WI38 (cell line): ENCODE results near the gene ARHGAP26.

ENCODE experiments used
- H3K4me3 ChIP-seq: 2 replicates; pipeline ENCODE4 v1.5.1; 2011; ENCODE audit warnings: low read depth, mild to moderate bottlenecking, control low read depth, low read length
- TF ChIP-seq, protein P1 (sequence below): IDR thresholded peaks from 2 replicates; pipeline ENCODE4 v1.5.1; 2012; ENCODE audit warnings: low read depth, mild to moderate bottlenecking, control low read depth, low read length

ARHGAP26 gene

DNA sequence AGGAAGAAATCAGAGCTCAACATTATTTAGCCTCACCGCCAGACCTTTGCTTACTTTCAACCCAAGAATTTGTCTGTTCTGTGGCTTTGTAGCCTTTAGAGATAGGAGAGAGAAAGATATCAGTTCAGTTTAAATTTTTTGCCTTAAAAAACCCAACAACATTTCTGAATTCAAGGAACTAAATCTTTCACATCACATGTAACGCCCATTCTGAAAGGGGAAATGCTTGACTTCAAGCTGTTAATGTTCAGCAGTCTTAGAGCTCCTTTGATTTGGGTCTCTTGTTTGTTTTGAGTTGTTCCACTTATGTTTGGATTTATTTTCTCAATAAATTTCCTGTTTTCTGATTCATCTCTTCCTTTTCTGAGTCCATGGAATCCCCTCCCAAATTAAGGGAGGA, 294.5 kb downstream of the ARHGAP26 start:
- TF ChIP-seq, protein P1, sequence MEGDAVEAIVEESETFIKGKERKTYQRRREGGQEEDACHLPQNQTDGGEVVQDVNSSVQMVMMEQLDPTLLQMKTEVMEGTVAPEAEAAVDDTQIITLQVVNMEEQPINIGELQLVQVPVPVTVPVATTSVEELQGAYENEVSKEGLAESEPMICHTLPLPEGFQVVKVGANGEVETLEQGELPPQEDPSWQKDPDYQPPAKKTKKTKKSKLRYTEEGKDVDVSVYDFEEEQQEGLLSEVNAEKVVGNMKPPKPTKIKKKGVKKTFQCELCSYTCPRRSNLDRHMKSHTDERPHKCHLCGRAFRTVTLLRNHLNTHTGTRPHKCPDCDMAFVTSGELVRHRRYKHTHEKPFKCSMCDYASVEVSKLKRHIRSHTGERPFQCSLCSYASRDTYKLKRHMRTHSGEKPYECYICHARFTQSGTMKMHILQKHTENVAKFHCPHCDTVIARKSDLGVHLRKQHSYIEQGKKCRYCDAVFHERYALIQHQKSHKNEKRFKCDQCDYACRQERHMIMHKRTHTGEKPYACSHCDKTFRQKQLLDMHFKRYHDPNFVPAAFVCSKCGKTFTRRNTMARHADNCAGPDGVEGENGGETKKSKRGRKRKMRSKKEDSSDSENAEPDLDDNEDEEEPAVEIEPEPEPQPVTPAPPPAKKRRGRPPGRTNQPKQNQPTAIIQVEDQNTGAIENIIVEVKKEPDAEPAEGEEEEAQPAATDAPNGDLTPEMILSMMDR, result no peak
- H3K4me3 ChIP-seq, result no peak overlapping the region

DNA sequence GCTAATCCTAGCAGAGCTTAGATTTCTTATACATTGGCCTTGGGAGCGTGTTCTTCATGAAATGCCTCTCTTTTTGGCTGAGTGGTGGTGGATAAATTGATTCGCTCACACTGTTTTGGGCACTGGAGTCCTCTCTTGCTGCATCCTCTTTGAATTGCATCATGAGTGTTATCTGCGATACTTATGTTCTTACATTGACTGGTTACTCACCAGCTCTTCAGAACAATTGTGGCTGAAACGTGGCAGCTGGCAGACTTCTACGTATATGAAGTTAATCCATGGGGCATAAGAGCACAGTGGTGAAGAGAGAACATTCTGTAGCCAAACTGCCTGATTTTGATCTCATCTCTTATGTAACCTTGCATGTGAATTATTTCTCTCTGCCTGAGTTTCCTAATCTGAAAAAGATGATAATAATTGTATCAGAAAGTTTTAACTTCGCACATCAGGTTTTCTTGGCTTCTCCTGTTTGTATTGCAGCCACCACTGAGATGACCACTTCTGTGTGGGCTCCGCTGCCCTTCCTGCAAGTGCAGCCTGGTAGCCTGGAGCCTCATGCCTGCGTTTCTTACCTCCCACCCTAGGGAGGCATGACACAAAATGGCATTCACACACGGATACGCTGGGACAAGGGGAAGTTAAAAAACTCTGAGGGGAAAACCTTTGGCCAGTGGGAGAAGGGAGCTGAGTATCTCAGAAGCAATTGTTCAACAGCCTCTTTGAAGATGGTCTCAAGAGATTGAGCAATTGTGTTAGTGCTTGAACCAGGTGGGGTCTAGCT, 295.2 kb downstream of the ARHGAP26 start:
- H3K4me3 ChIP-seq, result no peak overlapping the region
- TF ChIP-seq, protein P1, result no peak

DNA sequence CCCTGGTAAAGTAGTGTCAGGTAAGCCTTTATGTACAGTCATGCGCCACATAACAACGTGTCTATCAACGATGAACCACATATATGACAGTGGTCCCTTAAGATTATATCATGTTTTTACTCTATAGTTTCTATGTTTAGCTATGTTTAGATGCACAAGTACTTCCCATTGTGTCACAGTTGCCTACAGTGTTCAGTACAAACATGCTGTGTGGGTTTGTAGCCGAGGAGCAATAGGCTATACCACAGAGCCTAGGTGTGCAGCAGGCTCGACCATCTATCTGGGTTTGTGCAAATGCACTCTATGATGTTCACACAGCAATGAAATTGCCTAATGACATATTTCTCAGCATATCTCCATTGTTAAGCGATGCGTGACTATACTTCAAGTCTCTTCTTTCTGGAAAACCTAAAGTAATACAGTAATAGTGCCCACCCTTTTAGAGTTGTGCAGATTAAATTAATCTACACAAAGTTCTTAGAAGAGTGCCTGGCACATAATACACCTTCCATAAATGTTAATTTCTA, 295.9 kb downstream of the ARHGAP26 start:
- TF ChIP-seq, protein P1, result no peak
- no peak overlapping the region for H3K4me3 ChIP-seq

DNA sequence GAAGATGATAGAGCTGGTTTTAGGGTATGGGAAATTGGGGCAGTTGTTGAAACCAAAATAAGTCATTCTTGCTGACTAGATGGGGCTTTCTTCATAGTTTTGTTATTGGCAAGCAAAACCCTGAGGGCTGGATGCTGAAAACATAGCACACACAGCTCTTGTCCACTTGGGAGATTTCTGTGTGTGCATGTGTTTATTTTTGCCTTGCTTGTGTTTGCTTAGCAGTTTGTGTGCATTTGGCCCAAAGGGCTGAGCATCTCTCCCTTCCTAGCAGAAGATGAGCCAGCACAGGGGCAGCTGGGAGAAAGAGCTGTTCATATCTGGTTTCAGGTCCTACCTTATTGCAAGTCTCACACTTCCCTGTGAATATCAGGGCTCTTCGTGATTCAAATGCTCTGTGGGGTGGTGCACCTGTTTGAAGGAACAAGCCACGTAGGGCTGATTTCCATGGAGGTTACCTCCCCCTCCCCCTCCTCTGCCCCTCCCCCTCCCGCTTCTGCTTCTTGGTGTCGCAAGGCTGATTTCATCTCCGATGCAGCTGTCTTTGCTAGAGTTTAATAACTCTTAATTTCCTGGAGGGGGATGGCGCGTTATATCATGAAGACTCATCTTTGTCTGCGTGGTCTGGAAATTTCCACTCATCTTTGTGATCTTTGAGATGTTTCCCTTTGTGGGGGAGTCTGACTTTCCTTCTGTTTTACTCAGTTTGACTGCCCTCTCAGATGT, 296.5 kb downstream of the ARHGAP26 start:
- no peak overlapping the region for H3K4me3 ChIP-seq
- TF ChIP-seq, protein P1, result no peak

DNA sequence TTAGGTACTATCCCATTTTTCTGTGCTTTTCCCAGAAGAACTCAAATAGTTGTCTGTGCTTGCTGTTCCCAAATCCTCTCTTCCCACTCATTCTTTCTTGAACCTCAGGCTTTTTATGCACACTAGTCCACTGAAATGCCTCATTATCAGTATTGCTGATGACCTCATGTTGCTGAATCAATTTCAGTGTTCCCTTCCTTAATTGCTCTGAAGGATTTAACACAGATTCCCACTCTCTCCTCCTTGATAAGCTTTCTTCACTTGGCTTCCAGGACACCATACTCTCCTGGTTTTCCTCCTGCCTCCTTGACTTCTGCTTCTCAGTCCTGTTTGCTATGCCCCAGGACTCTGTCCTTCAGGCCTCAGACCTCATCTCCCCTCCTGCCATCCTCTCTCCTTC, 298.5 kb downstream of the ARHGAP26 start:
- H3K4me3 ChIP-seq, result no peak overlapping the region
- TF ChIP-seq, protein P1, result no peak

DNA sequence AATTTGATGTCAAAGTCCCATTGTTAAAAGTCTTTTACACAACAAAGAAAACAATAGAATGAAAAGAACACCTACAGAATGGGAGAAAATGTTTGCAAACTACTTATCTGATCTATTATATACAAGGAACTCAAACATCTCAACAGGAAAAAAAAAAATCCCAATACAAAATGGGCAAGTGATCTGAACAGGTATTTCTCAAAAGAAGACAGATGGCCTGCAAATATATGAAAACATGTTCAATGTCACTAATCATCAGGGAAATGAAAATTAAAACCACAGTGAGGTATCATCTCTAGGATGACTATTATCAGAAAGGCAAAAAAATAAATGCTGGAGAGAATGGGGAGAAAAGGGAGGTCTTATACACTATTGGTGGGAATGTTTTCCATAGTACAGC, 301.8 kb downstream of the ARHGAP26 start:
- H3K4me3 ChIP-seq, result no peak overlapping the region
- TF ChIP-seq, protein P1, result no peak

DNA sequence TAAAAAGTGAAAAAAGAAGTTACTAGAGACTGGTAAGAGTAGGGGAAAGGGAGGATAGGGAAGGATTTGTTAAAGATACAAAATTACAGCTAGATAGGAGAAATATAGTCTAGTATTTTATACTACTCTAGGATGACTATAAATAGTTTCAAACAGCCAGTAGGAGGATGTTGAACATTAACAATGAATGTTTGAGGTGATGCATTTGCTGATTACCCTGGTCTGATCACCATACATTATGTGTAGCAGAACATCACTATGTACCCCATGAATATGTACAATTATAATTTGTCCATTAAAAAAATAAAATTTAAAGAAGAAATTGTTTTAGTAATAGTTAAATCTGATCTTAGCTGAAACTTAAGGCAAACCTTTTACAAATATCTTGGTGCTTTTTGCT, 302.6 kb downstream of the ARHGAP26 start:
- no peak overlapping the region for H3K4me3 ChIP-seq
- TF ChIP-seq, protein P1, result no peak
